Measurements from ENCODE around the gene CERS6.

The CERS6 gene

GRCh38 chr2:168679741-168680310 lies 223.8 kb downstream of the CERS6 start:
- ATAC-seq: no peak

GRCh38 chr2:168683996-168684395 lies 227.9 kb downstream of the CERS6 start:
- TF ChIP-seq CSDC2 (CRISPR knock-in tag; IDR thresholded peaks at IDR 0.05): no peak
- no peak for TF ChIP-seq GLIS3 (CRISPR knock-in tag; IDR thresholded peaks at IDR 0.05)
- no peak for TF ChIP-seq SNAI2 (CRISPR knock-in tag; IDR thresholded peaks at IDR 0.05)
- TF ChIP-seq ISL1 (CRISPR knock-in tag; IDR thresholded peaks at IDR 0.05): no peak
- TF ChIP-seq ZNF70 (CRISPR knock-in tag; IDR thresholded peaks at IDR 0.05): no peak
- ATAC-seq: no peak

More at GRCh38 chr2:168679741-168680310, 223.8 kb downstream of the CERS6 start:
- no peak for TF ChIP-seq ZNF70 (CRISPR knock-in tag; IDR thresholded peaks at IDR 0.05)
- TF ChIP-seq RARB (CRISPR knock-in tag; IDR thresholded peaks at IDR 0.05): no peak
- TF ChIP-seq ARNTL (CRISPR knock-in tag; IDR thresholded peaks at IDR 0.05; ENCODE audit: borderline replicate concordance, low read depth): no peak
- TF ChIP-seq TCF4 (CRISPR knock-in tag; IDR thresholded peaks at IDR 0.05; ENCODE audit: borderline replicate concordance): no peak
- TF ChIP-seq CSRNP3 (CRISPR knock-in tag; IDR thresholded peaks at IDR 0.05): no peak
- TF ChIP-seq SNAI2 (CRISPR knock-in tag; IDR thresholded peaks at IDR 0.05): no peak
- no peak for TF ChIP-seq ZFP30 (CRISPR knock-in tag; IDR thresholded peaks at IDR 0.05)
- TF ChIP-seq PPARA (CRISPR knock-in tag; IDR thresholded peaks at IDR 0.05; ENCODE audit: borderline replicate concordance): no peak
- no peak for TF ChIP-seq ZNF8 (CRISPR knock-in tag; IDR thresholded peaks at IDR 0.05)
- TF ChIP-seq ISL1 (CRISPR knock-in tag; IDR thresholded peaks at IDR 0.05): no peak
- no peak for TF ChIP-seq ZFP3 (CRISPR knock-in tag; IDR thresholded peaks at IDR 0.05)
- no peak for TF ChIP-seq CSDC2 (CRISPR knock-in tag; IDR thresholded peaks at IDR 0.05)
- TF ChIP-seq ZC3H10 (CRISPR knock-in tag; IDR thresholded peaks at IDR 0.05): no peak
- TF ChIP-seq BACH2 (CRISPR knock-in tag; IDR thresholded peaks at IDR 0.05; ENCODE audit: borderline replicate concordance): no peak
- TF ChIP-seq OSR1 (CRISPR knock-in tag; IDR thresholded peaks at IDR 0.05): no peak
- TF ChIP-seq ESRRG (CRISPR knock-in tag; IDR thresholded peaks at IDR 0.05): no peak

GRCh38 chr2:168684921-168685599 lies 229.0 kb downstream of the CERS6 start:
- TF ChIP-seq ZNF565 (CRISPR knock-in tag; conservative IDR thresholded peaks at IDR 0.05; ENCODE audit: low read depth) (no peak), CREB5 (CRISPR knock-in tag; IDR thresholded peaks at IDR 0.05; ENCODE audit: low read depth) (no peak), ISL1 (CRISPR knock-in tag; IDR thresholded peaks at IDR 0.05) (0 out of 2 replicates have a peak, but pooled peaks have one; percentile 25), PATZ1 (CRISPR knock-in tag; IDR thresholded peaks at IDR 0.05; ENCODE audit: borderline replicate concordance) (no peak), ZFP3 (CRISPR knock-in tag; IDR thresholded peaks at IDR 0.05) (no peak), ZNF8 (CRISPR knock-in tag; IDR thresholded peaks at IDR 0.05) (no peak), TSHZ2 (CRISPR knock-in tag; IDR thresholded peaks at IDR 0.05) (peak; percentile 67; the same call in 1 of the 2 replicates), TOX (CRISPR knock-in tag; IDR thresholded peaks at IDR 0.05; ENCODE audit: borderline replicate concordance) (no peak), TCF4 (CRISPR knock-in tag; IDR thresholded peaks at IDR 0.05; ENCODE audit: borderline replicate concordance) (peak; percentile 86)
- no peak for ATAC-seq
